Spinal cord (tissue), 10 donors: ENCODE measurements around the gene FANCE. TPM values are rescaled to one million over a fixed set of nuclear protein-coding genes. Genes with fewer than 3 reads are reported as not detected.

Experiments used
- DNase-seq, 6 donors: peaks; one replicate each; pipeline versions ENCODE4 v3.0.0 to v3.0.0-alpha.2; 2013 to 2015; ENCODE audit warnings: low spot score in 6 of 6, low read depth in 4 of 6
- H3K27ac ChIP-seq: one replicate; pipeline ENCODE4 v1.5.1; 2013; ENCODE audit warnings: low read depth, low read length, control low read depth
- H3K27me3 ChIP-seq: one replicate; pipeline ENCODE4 v1.6.1; 2013; ENCODE audit warnings: low read length; ENCODE audit not compliant: control insufficient read depth, insufficient read depth
- H3K36me3 ChIP-seq: one replicate; pipeline ENCODE4 v1.6.1; 2013; ENCODE audit warnings: low read length; ENCODE audit not compliant: control insufficient read depth, insufficient read depth
- H3K4me1 ChIP-seq: one replicate; pipeline ENCODE4 v1.6.1; 2013; ENCODE audit warnings: low read length; ENCODE audit not compliant: control insufficient read depth, insufficient read depth
- H3K4me3 ChIP-seq: one replicate; pipeline ENCODE4 v1.5.1; 2013; ENCODE audit warnings: low read depth, low read length, control low read depth
- H3K9me3 ChIP-seq: one replicate; pipeline ENCODE4 v1.6.1; 2013; ENCODE audit warnings: low read length; ENCODE audit not compliant: control insufficient read depth, insufficient read depth
- WGBS: methylation state at CpG from one replicate; pipeline ENCODE4 v1.1.5; 2013; ENCODE audit warnings: missing lambda C conversion rate; ENCODE audit not compliant: insufficient coverage; 5-methylcytosine and 5-hydroxymethylcytosine counted together
- polyA plus RNA-seq, 2 donors: library from polyadenylated mRNA; unstranded; fragments of 120-200 nt; gene quantifications; one replicate each; pipeline ENCODE4 v1.2.1, GENCODE V29; 2013; ENCODE audit not compliant: insufficient read length in 2 of 2
- total RNA-seq, 2 donors: library from RNA; depleted of rRNA in 1 of 2; stranded (reverse); fragments of 120-200 nt in 1 of 2; fragments of >200 nt in 1 of 2; gene quantifications; one replicate each; pipeline versions ENCODE4 v1.2.3 to v1.2.4, GENCODE V29; 2013 to 2014
- donor health status: healthy.

FANCE gene
- total and polyA plus RNA-seq, 4 donors = 6.1 to 14.5 (median 12.3) TPM

GRCh38 chr6:35503534-35503933, 51.4 kb downstream of the FANCE start:
- Histone ChIP-seq H3K27me3 (peaks cover 22% of the 10 kb centered on the region), H3K27ac (no peak overlapping the region)
- WGBS = 74% methylated on average over 13 of the region's 15 CpGs

GRCh38 chr6:35505999-35506412, 53.9 kb downstream of the FANCE start:
- Histone ChIP-seq H3K27me3 (peaks cover 18% of the 10 kb centered on the region), H3K4me3 (no peak overlapping the region), H3K36me3 (no peaks in the 10 kb centered on the region), H3K4me1 (no peaks in the 10 kb centered on the region), H3K27ac (no peak overlapping the region), H3K9me3 (no peaks in the 10 kb centered on the region)
- DNase-seq = no peak
- WGBS = 43% methylated on average over 15 of the region's 21 CpGs

More at GRCh38 chr6:35503534-35503933, 51.4 kb downstream of the FANCE start:
- Histone ChIP-seq H3K36me3 (no peaks in the 10 kb centered on the region), H3K4me1 (no peaks in the 10 kb centered on the region), H3K4me3 (no peak overlapping the region), H3K9me3 (no peaks in the 10 kb centered on the region)
- no peak for DNase-seq

GRCh38 chr6:35506536-35506935, 54.4 kb downstream of the FANCE start:
- no CpG with 5 or more reads among the region's 3 CpGs for whole genome bisulfite sequencing
- H3K4me3 ChIP-seq = no peak overlapping the region
- no peaks in the 10 kb centered on the region for H3K9me3 ChIP-seq
- peaks cover 23% of the 10 kb centered on the region for H3K27me3 ChIP-seq
- no peak for DNase-seq
- no peak overlapping the region for H3K27ac ChIP-seq
- peaks cover 2% of the 10 kb centered on the region for H3K4me1 ChIP-seq
- H3K36me3 ChIP-seq = no peaks in the 10 kb centered on the region

- no peak overlapping the region for H3K4me3 ChIP-seq
- H3K9me3 ChIP-seq = no peaks in the 10 kb centered on the region
- no peak overlapping the region for H3K27ac ChIP-seq
- peaks cover 9% of the 10 kb centered on the region for H3K4me1 ChIP-seq
- no CpG with 5 or more reads among the region's 2 CpGs for WGBS
- peaks cover 29% of the 10 kb centered on the region for H3K27me3 ChIP-seq
- DNase-seq = no peak
- H3K36me3 ChIP-seq = no peaks in the 10 kb centered on the region
Observed at GRCh38 chr6:35507221-35507620, 55.1 kb downstream of the FANCE start.

- WGBS = no CpG with 5 or more reads among the region's 2 CpGs
- no peaks in the 10 kb centered on the region for H3K9me3 ChIP-seq
- no peak for DNase-seq
- H3K36me3 ChIP-seq = no peaks in the 10 kb centered on the region
- peaks cover 9% of the 10 kb centered on the region for H3K4me1 ChIP-seq
- H3K27ac ChIP-seq = no peak overlapping the region
- no peak overlapping the region for H3K4me3 ChIP-seq
- peaks cover 31% of the 10 kb centered on the region for H3K27me3 ChIP-seq
Observed at GRCh38 chr6:35508027-35508426, 55.9 kb downstream of the FANCE start.

GRCh38 chr6:35508542-35508941, 56.4 kb downstream of the FANCE start:
- Histone ChIP-seq H3K36me3 (no peaks in the 10 kb centered on the region), H3K4me1 (peaks cover 9% of the 10 kb centered on the region), H3K4me3 (no peak overlapping the region), H3K27me3 (peaks cover 31% of the 10 kb centered on the region), H3K9me3 (no peaks in the 10 kb centered on the region), H3K27ac (no peak overlapping the region)
- no peak for DNase-seq
- 59% methylated on average over 4 of the region's 5 CpGs for WGBS

GRCh38 chr6:35510916-35511561, 58.9 kb downstream of the FANCE start:
- WGBS = 69% methylated on average over 4 of the region's 7 CpGs
- no peak for DNase-seq
- Histone ChIP-seq H3K36me3 (no peaks in the 10 kb centered on the region), H3K9me3 (no peaks in the 10 kb centered on the region), H3K4me1 (peaks cover 9% of the 10 kb centered on the region), H3K4me3 (peak overlapping the region; percentile 19), H3K27ac (no peak overlapping the region), H3K27me3 (peaks cover 26% of the 10 kb centered on the region)

GRCh38 chr6:35511562-35511941, 59.4 kb downstream of the FANCE start:
- Histone ChIP-seq H3K27me3 (peaks cover 23% of the 10 kb centered on the region), H3K4me3 (peak overlapping the region; percentile 19)
- WGBS = 12% methylated on average over 32 of the region's 32 CpGs

GRCh38 chr6:35512006-35512405, 59.9 kb downstream of the FANCE start:
- no peaks in the 10 kb centered on the region for H3K36me3 ChIP-seq
- no peaks in the 10 kb centered on the region for H3K9me3 ChIP-seq
- DNase-seq = no peak
- H3K27me3 ChIP-seq = peaks cover 20% of the 10 kb centered on the region
- peaks cover 9% of the 10 kb centered on the region for H3K4me1 ChIP-seq
- no peak overlapping the region for H3K27ac ChIP-seq
- H3K4me3 ChIP-seq = peak overlapping the region; percentile 38
- WGBS = 2% methylated on average over 17 of the region's 26 CpGs

More at GRCh38 chr6:35511562-35511941, 59.4 kb downstream of the FANCE start:
- Histone ChIP-seq H3K36me3 (no peaks in the 10 kb centered on the region), H3K4me1 (peaks cover 9% of the 10 kb centered on the region), H3K9me3 (no peaks in the 10 kb centered on the region), H3K27ac (no peak overlapping the region)
- no peak for DNase-seq

- DNase-seq = no peak
- Histone ChIP-seq H3K27ac (no peak within 1 kb of the TSS), H3K36me3 (no peaks in the 10 kb centered on the region), H3K27me3 (peaks cover 20% of the 10 kb centered on the region), H3K4me3 (peak within 1 kb of the TSS; percentile 38), H3K4me1 (peaks cover 9% of the 10 kb centered on the region), H3K9me3 (no peaks in the 10 kb centered on the region)
- 60% methylated on average over 9 of the region's 10 CpGs for WGBS
Observed at GRCh38 chr6:35512740-35513139, 60.6 kb downstream of the FANCE start, which contains the start of gene TULP1. TULP1 (minus strand) TSS chr6:35512896; CDS start chr6:35512858, 38 bp downstream.
